MCF 10A (cell line): Measurements from ENCODE around the gene TRIM14. TPM values are rescaled to one million over a fixed set of nuclear protein-coding genes. Genes with fewer than 3 reads are reported as not detected.

ENCODE experiments used
- BruUV-seq: library from RNA; stranded (reverse); fragments of 400-500 nt; replicated peaks from 2 replicates; lab custom pipeline; 2021; lab: Mats Ljungman, UMichigan
- CTCF ChIA-PET: fragments of 300-600 bp; sonication (Branson Sonifier 250); formaldehyde crosslinking; extraction: SDS; loops from one replicate; lab custom pipeline; 2021; ENCODE audit warnings: antibody characterized with exemption, inconsistent platforms; lab: Yijun Ruan, JAX
- POLR2A ChIA-PET: fragments of 300-600, 350-650 bp; sonication (Branson Sonifier 250); formaldehyde crosslinking; extraction: SDS; loops from one replicate; lab custom pipeline; 2020; ENCODE audit warnings: antibody characterized with exemption, inconsistent platforms; lab: Yijun Ruan, JAX
- DNase-seq: peaks from one replicate; pipeline ENCODE4 v3.0.0-alpha.2; 2018; ENCODE audit not compliant: unreplicated experiment
- H3K27ac Mint-ChIP-seq: one replicate; pipeline ENCODE4 v1.8.0; 2022; ENCODE audit warnings: mild to moderate bottlenecking, low read depth, mixed read lengths; ENCODE audit not compliant: unreplicated experiment
- H3K27me3 Mint-ChIP-seq: one replicate; pipeline ENCODE4 v1.8.0; 2022; ENCODE audit warnings: mixed read lengths; ENCODE audit not compliant: insufficient read depth, unreplicated experiment
- H3K36me3 Mint-ChIP-seq: one replicate; pipeline ENCODE4 v1.8.0; 2022; ENCODE audit warnings: mild to moderate bottlenecking, moderate library complexity, mixed read lengths; ENCODE audit not compliant: insufficient read depth, unreplicated experiment
- H3K4me1 Mint-ChIP-seq: one replicate; pipeline ENCODE4 v1.8.0; 2022; ENCODE audit warnings: mixed read lengths; ENCODE audit not compliant: insufficient read depth, unreplicated experiment
- H3K4me3 Mint-ChIP-seq: one replicate; pipeline ENCODE4 v1.8.0; 2022; ENCODE audit warnings: mild to moderate bottlenecking, moderate library complexity, mixed read lengths; ENCODE audit not compliant: unreplicated experiment
- H3K9me3 Mint-ChIP-seq: one replicate; pipeline ENCODE4 v1.8.0; 2022; ENCODE audit warnings: mixed read lengths; ENCODE audit not compliant: unreplicated experiment
- CTCF ChIP-seq: fragments of 200-600 bp; IDR thresholded peaks from one replicate; pipeline ENCODE4 v1.8.0; 2022; ENCODE audit warnings: antibody characterized with exemption, mild to moderate bottlenecking; ENCODE audit not compliant: unreplicated experiment
- intact Hi-C: fragments of 100-400 bp; cut with micrococcal nuclease; formaldehyde crosslinking; loops from 2 replicates; pipeline ENCODE4 v1.14.1; 2022
- total RNA-seq: library from RNA; stranded (reverse); gene quantifications from 2 replicates; pipeline ENCODE4 v1.2.3, GENCODE V29; 2022

The TRIM14 gene
- total RNA-seq, 1 experiment from 2014 or later, result 17.9 TPM

GRCh38 chr9:98101868-98102273, 17.2 kb downstream of the TRIM14 start:
- DNase-seq, result no peak
- ChIA-PET CTCF (interaction anchor here (0.6 kb wide), 1 partner anchor 20 kb away, joined by 5 read pairs; no protein-coding TSS in a partner anchor), POLR2A (interaction anchor here (0.7 kb wide), 1 partner anchor 54 kb away, joined by 3 read pairs; no protein-coding TSS in a partner anchor)
- intact Hi-C loops, result no loop called here
- Mint-ChIP-seq H3K4me1 (no peaks in the 10 kb centered on the region), H3K36me3 (peaks cover 30% of the 10 kb centered on the region), H3K27ac (no peak overlapping the region), H3K4me3 (no peak overlapping the region), H3K9me3 (no peaks in the 10 kb centered on the region), H3K27me3 (no peaks in the 10 kb centered on the region)
- no peak for TF ChIP-seq CTCF
- BruUV-seq, result no TSS peak

DNA sequence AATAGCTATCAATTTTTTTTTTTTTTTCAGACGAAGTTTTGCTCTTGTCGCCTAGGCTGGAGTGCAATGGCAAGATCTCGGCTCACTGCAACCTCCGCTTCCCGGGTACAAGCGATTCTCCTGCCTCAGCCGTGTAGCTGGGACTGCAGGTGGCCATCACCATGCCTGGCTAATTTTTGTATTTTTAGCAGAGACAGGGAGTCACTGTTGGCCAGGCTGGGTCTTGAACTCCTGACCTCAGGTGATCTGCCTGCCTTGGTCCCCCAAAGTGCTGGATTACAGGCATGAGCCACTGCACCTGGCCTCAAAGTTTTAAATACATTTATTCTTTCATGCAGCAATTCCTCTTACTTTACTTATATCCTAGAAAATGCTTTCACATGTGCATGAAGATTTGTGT, 17.6 kb downstream of the TRIM14 start:
- POLR2A ChIA-PET, result interaction anchor here (0.7 kb wide), 2 partner anchors 54 to 1323 kb away, joined by 3 to 4 read pairs; no protein-coding TSS in a partner anchor
- Mint-ChIP-seq H3K27me3 (no peaks in the 10 kb centered on the region), H3K36me3 (peaks cover 30% of the 10 kb centered on the region), H3K4me1 (no peaks in the 10 kb centered on the region), H3K4me3 (no peak overlapping the region), H3K27ac (no peak overlapping the region), H3K9me3 (no peaks in the 10 kb centered on the region)
- no TSS peak for BruUV-seq
- intact Hi-C loops, result no loop called here
- TF ChIP-seq CTCF, result no peak
- CTCF ChIA-PET, result interaction anchor here (0.6 kb wide), 1 partner anchor 690 kb away, joined by 4 read pairs; no protein-coding TSS in a partner anchor
- DNase-seq, result no peak

DNA sequence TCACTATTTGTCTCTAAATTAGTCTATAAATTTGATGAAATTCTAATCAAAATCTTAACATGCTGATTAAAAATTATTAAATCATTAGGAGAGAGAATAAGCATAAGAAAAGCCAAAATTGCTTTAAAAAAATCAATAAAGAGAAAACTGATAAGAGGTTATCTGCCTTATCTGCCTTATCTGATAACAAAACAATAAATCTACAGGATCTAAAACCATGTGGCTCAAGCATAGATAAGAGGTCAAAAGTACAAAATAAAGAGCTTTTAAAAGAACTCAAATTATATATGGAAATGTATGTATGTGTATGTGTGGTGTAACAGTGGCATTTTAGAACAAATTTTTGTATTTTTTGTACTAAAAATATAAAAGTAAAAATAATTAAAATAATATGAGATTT, 18.6 kb downstream of the TRIM14 start:
- TF ChIP-seq CTCF, result no peak
- H3K4me1 Mint-ChIP-seq, result no peaks in the 10 kb centered on the region
- H3K27me3 Mint-ChIP-seq, result no peaks in the 10 kb centered on the region
- intact Hi-C loops, result no loop called here
- no TSS peak for BruUV-seq
- H3K4me3 Mint-ChIP-seq, result no peak overlapping the region
- ChIA-PET CTCF (interaction anchor here (0.7 to 4.1 kb wide), 2 partner anchors 8 to 26 kb away, joined by 3 to 16 read pairs; no protein-coding TSS in a partner anchor), POLR2A (interaction anchor here (0.6 to 1.1 kb wide), 2 partner anchors 9 to 102 kb away, joined by 3 to 4 read pairs; no protein-coding TSS in a partner anchor)
- H3K9me3 Mint-ChIP-seq, result no peaks in the 10 kb centered on the region
- no peak for DNase-seq
- H3K36me3 Mint-ChIP-seq, result peaks cover 25% of the 10 kb centered on the region
- H3K27ac Mint-ChIP-seq, result no peak overlapping the region

DNA sequence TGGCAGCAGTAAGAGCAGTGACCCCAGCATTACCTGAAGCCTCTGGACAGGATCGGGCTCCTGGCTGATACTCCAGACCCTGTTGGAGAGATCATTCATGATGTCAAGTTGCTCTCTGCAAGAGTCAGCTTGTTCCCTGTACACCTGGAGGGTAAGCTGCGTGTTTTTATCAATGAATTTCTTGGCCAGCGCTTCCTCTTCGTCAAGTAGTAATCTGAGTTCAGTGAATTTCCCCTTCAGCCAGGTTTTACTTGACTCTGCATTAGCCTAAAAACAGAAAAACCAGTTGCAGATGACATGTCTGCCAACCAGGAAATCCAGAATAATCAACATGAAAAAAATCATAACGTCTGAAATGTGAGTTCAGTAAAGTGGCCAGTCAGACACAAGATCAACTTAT, 19.1 kb downstream of the TRIM14 start:
- intact Hi-C loops, result no loop called here
- DNase-seq, result no peak
- no peak overlapping the region for H3K27ac Mint-ChIP-seq
- POLR2A ChIA-PET, result interaction anchor here (0.6 to 1.1 kb wide), 2 partner anchors 10 to 101 kb away, joined by 3 to 4 read pairs; no protein-coding TSS in a partner anchor
- H3K27me3 Mint-ChIP-seq, result no peaks in the 10 kb centered on the region
- H3K4me1 Mint-ChIP-seq, result no peaks in the 10 kb centered on the region
- peaks cover 19% of the 10 kb centered on the region for H3K36me3 Mint-ChIP-seq
- CTCF ChIA-PET, result interaction anchor here (0.7 to 4.1 kb wide), 2 partner anchors 9 to 25 kb away, joined by 3 to 16 read pairs; no protein-coding TSS in a partner anchor
- no TSS peak for BruUV-seq
- TF ChIP-seq CTCF, result no peak
- H3K9me3 Mint-ChIP-seq, result no peaks in the 10 kb centered on the region
- H3K4me3 Mint-ChIP-seq, result no peak overlapping the region
